Heart left ventricle (tissue), 13 donors: ENCODE results near the gene MAPK4.

Source experiments
- CTCF ChIP-seq, 12 donors: fragments of 200-600 bp; sonication (generic) in 4 of 12; IDR thresholded peaks; one replicate each; pipeline versions ENCODE4 v1.5.0 to v1.8.0; 2018 to 2022; ENCODE audit warnings: antibody characterized with exemption in 12 of 12, mild to moderate bottlenecking in 5 of 12
- POLR2A ChIP-seq, 2 donors: fragments of 450-650 bp; IDR thresholded peaks; one replicate each; pipeline ENCODE4 v1.6.1; 2017; ENCODE audit warnings: antibody characterized with exemption in 2 of 2, mild to moderate bottlenecking in 2 of 2, moderate library complexity in 2 of 2
- donor health status: ischemic (EF 13 %, LVEDD 7.1; RV severe dilation, severe dysfunction).
- donor health status: DM: no; HTN: yes; CAD: no.
- donor health status: DM: no; HTN: no; CAD: no.
- donor health status: ischemic (EF 25% LVEDD 6.9; RV normal size, moderate dysfunction).
- donor health status: ischemic (EF 25% LVEDD 5.7; RV mildly dilated, moderate dysfunction).
- donor health status: ischemic (EF 35%, LVEDD 5.7; RV mildly dilated, moderate dysfunction).
- donor health status: nonischemic (EF 11% LVEDD 7.7; RV severe dilation, severe dysfunction).
- donor health status: DM: yes; HTN: yes; CAD: no.
- donor health status: PGD.
- donor health status: ischemic (EF 29% LVEDD 5.4; RV normal size, mild dysfunction).
- donor health status: nonischemic (EF 23%, LVEDD 6.1; RV moderate dilation, normal function).

GRCh38 chr18:50722311-50722710, 162.4 kb downstream of the MAPK4 start:
- TF ChIP-seq POLR2A (IDR thresholded peaks at IDR 0.05) (no peak), CTCF (IDR thresholded peaks at IDR 0.05) (no peak)
